Stimulated activated naive CD4-positive, alpha-beta T cell treated with Interleukin-2 at 50 U/mL for 16 hours (primary cell): ENCODE data around the gene SANBR.

Experiments
- DNase-seq: peaks from one replicate; lab custom pipeline; 2025; lab: John Stamatoyannopoulos, UW

SANBR gene

GRCh38 chr2:61090386-61090921, 24.8 kb downstream of the SANBR start:
- DNase-seq, result no peak

- no peak for DNase-seq
Measured at GRCh38 chr2:61091485-61091884, 25.8 kb downstream of the SANBR start.

GRCh38 chr2:61096438-61096837, 30.8 kb downstream of the SANBR start:
- DNase-seq, result no peak

GRCh38 chr2:61100801-61101200, 35.1 kb downstream of the SANBR start:
- no peak for DNase-seq

GRCh38 chr2:61109291-61109690, 43.6 kb downstream of the SANBR start:
- DNase-seq, result no peak

GRCh38 chr2:61111708-61112107, 46.0 kb downstream of the SANBR start:
- DNase-seq, result no peak

- no peak for DNase-seq
Measured at GRCh38 chr2:61114147-61114546, 48.5 kb downstream of the SANBR start.
